Activated B cell treated with CpG ODN at 0.5 μM for 24 hours (primary cell): ENCODE results near the gene TPH1. TPM values are rescaled to one million over a fixed set of nuclear protein-coding genes. Genes with fewer than 3 reads are reported as not detected.

Experiments used
- ATAC-seq: fragments of 200-7000 bp; cut with Tn5 transposase; one replicate; pipeline ENCODE4 v1.10.0; 2021; ENCODE audit warnings: low read depth, mild to moderate bottlenecking, moderate library complexity
- CTCF ChIA-PET: fragments of 350-600 bp; sonication (Branson Sonifier 250); formaldehyde crosslinking; loops from one replicate; lab custom pipeline; 2021; ENCODE audit warnings: antibody characterized with exemption; lab: Charles Lee
- POLR2A ChIA-PET: fragments of 350-600 bp; sonication (Branson Sonifier 250); formaldehyde crosslinking; loops from one replicate; lab custom pipeline; 2021; ENCODE audit warnings: antibody characterized with exemption; lab: Charles Lee
- DNase-seq: peaks from one replicate; pipeline ENCODE4 v3.0.0; 2022
- H3K27ac Mint-ChIP-seq: one replicate; pipeline ENCODE4 v1.8.0; 2020; ENCODE audit warnings: mixed read lengths
- H3K27me3 Mint-ChIP-seq: one replicate; pipeline ENCODE4 v1.8.0; 2021; ENCODE audit warnings: mixed read lengths
- H3K36me3 Mint-ChIP-seq: one replicate; pipeline ENCODE4 v1.8.0; 2021; ENCODE audit warnings: low read depth, mixed read lengths
- H3K4me1 Mint-ChIP-seq: one replicate; pipeline ENCODE4 v1.8.0; 2021; ENCODE audit warnings: mixed read lengths
- H3K4me3 Mint-ChIP-seq: one replicate; pipeline ENCODE4 v1.8.0; 2020; ENCODE audit warnings: mild to moderate bottlenecking, mixed read lengths
- H3K9me3 Mint-ChIP-seq: one replicate; pipeline ENCODE4 v1.8.0; 2020; ENCODE audit warnings: mixed read lengths
- intact Hi-C: fragments of 100-400 bp; cut with micrococcal nuclease; formaldehyde crosslinking; loops from one replicate; pipeline ENCODE4 v1.15.1; 2024
- total RNA-seq: library from RNA; stranded (reverse); gene quantifications from 2 replicates; pipeline ENCODE4 v1.2.3, GENCODE V29; 2022
- TF ChIP-seq, protein P1 (sequence below): fragments of 200-600 bp; IDR thresholded peaks from one replicate; pipeline ENCODE4 v1.8.0; 2022; ENCODE audit warnings: antibody characterized with exemption, mild to moderate bottlenecking

Gene TPH1
- total RNA-seq, result 1.2 and 1.4 TPM in 2 replicates

GRCh38 chr11:18046116-18046777 is at the start of gene TPH1:
Gene TPH1, minus strand, starts transcription at chr11:18046269. Its CDS starts 5,507 bp downstream, at chr11:18040762.
- H3K36me3 Mint-ChIP-seq, result no peaks in the 10 kb centered on the region
- H3K4me3 Mint-ChIP-seq, result no peak within 1 kb of the TSS
- no peaks in the 10 kb centered on the region for H3K4me1 Mint-ChIP-seq
- TF ChIP-seq, protein P1, sequence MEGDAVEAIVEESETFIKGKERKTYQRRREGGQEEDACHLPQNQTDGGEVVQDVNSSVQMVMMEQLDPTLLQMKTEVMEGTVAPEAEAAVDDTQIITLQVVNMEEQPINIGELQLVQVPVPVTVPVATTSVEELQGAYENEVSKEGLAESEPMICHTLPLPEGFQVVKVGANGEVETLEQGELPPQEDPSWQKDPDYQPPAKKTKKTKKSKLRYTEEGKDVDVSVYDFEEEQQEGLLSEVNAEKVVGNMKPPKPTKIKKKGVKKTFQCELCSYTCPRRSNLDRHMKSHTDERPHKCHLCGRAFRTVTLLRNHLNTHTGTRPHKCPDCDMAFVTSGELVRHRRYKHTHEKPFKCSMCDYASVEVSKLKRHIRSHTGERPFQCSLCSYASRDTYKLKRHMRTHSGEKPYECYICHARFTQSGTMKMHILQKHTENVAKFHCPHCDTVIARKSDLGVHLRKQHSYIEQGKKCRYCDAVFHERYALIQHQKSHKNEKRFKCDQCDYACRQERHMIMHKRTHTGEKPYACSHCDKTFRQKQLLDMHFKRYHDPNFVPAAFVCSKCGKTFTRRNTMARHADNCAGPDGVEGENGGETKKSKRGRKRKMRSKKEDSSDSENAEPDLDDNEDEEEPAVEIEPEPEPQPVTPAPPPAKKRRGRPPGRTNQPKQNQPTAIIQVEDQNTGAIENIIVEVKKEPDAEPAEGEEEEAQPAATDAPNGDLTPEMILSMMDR, result no peak
- peaks cover 5% of the 10 kb centered on the region for H3K9me3 Mint-ChIP-seq
- no peak for ATAC-seq
- DNase-seq, result no peak
- H3K27ac Mint-ChIP-seq, result no peak within 1 kb of the TSS
- peaks cover 37% of the 10 kb centered on the region for H3K27me3 Mint-ChIP-seq
- CTCF ChIA-PET, result no interaction called here
- POLR2A ChIA-PET, result no interaction called here
- intact Hi-C loops, result no loop called here

GRCh38 chr11:18093959-18094358 is 47.9 kb upstream of the TPH1 start:
- ATAC-seq, result no peak
- no peak overlapping the region for H3K27ac Mint-ChIP-seq
- TF ChIP-seq, protein P1, result no peak
- H3K4me3 Mint-ChIP-seq, result no peak overlapping the region
- POLR2A ChIA-PET, result no interaction called here
- H3K27me3 Mint-ChIP-seq, result no peaks in the 10 kb centered on the region
- intact Hi-C loops, result no loop called here
- CTCF ChIA-PET, result interaction anchor here (1.0 kb wide), 1 partner anchor 107 kb away, joined by 3 read pairs; no protein-coding TSS in a partner anchor
- DNase-seq, result no peak
- H3K4me1 Mint-ChIP-seq, result no peaks in the 10 kb centered on the region
- peaks cover 77% of the 10 kb centered on the region for H3K36me3 Mint-ChIP-seq
- H3K9me3 Mint-ChIP-seq, result no peaks in the 10 kb centered on the region

DNA sequence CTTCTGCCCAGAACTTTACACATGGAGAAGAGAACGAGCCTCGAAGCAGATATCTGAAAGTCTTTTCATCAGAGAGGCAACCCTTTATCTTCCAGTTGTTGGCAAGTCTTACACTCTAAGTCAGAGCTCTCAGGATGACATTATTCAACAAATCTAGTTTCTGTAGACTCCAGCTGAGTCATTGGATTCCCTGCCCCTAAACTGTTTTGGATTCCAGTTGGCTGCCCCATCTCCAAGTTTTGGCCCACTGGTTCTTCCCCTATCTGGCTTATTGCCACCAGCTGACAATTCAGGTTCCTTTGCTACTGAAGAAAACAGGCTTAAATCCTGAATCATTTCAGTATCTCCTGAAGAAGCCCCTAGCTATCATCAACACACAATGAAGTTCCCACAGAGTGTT is 45.7 kb upstream of the TPH1 start:
- Mint-ChIP-seq H3K36me3 (peaks cover 83% of the 10 kb centered on the region), H3K4me3 (no peak overlapping the region), H3K27ac (no peak overlapping the region), H3K9me3 (no peaks in the 10 kb centered on the region), H3K27me3 (no peaks in the 10 kb centered on the region), H3K4me1 (no peaks in the 10 kb centered on the region)
- POLR2A ChIA-PET, result no interaction called here
- CTCF ChIA-PET, result no interaction called here
- intact Hi-C loops, result no loop called here
- ATAC-seq, result no peak
- TF ChIP-seq, protein P1, result no peak
- no peak for DNase-seq

DNA sequence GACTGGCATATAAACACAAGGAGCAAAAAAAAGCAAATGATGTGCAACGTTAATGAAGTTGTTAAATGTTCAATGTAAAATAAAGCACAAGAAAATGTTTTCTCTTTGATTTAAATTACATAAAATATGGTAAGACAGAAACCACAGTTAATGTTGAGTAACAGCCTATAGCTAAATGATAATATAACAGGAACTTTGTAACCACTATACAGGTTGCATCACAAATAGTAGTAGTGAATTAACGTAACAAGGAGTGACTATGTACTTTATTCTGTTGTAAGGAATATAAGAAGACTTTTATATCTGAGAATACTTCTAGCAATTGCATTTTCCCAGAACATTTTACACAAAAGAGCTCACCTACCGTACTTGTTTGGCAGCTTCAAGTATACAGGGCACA is 42.9 kb upstream of the TPH1 start:
- POLR2A ChIA-PET, result no interaction called here
- DNase-seq (no peak), ATAC-seq (no peak)
- Mint-ChIP-seq H3K4me1 (no peaks in the 10 kb centered on the region), H3K9me3 (no peaks in the 10 kb centered on the region), H3K36me3 (peaks cover 82% of the 10 kb centered on the region), H3K27ac (no peak overlapping the region), H3K27me3 (no peaks in the 10 kb centered on the region), H3K4me3 (no peak overlapping the region)
- TF ChIP-seq, protein P1, result no peak
- CTCF ChIA-PET, result no interaction called here
- intact Hi-C loops, result no loop called here

GRCh38 chr11:18088366-18088765 is 42.3 kb upstream of the TPH1 start:
- Mint-ChIP-seq H3K4me1 (no peaks in the 10 kb centered on the region), H3K36me3 (peaks cover 81% of the 10 kb centered on the region), H3K9me3 (no peaks in the 10 kb centered on the region), H3K4me3 (no peak overlapping the region), H3K27ac (no peak overlapping the region), H3K27me3 (no peaks in the 10 kb centered on the region)
- intact Hi-C loops, result no loop called here
- ChIA-PET POLR2A (no interaction called here), CTCF (no interaction called here)
- ATAC-seq (no peak), DNase-seq (no peak)
- TF ChIP-seq, protein P1, result no peak
